Measurements from ENCODE around the gene ZNF714.

DNA sequence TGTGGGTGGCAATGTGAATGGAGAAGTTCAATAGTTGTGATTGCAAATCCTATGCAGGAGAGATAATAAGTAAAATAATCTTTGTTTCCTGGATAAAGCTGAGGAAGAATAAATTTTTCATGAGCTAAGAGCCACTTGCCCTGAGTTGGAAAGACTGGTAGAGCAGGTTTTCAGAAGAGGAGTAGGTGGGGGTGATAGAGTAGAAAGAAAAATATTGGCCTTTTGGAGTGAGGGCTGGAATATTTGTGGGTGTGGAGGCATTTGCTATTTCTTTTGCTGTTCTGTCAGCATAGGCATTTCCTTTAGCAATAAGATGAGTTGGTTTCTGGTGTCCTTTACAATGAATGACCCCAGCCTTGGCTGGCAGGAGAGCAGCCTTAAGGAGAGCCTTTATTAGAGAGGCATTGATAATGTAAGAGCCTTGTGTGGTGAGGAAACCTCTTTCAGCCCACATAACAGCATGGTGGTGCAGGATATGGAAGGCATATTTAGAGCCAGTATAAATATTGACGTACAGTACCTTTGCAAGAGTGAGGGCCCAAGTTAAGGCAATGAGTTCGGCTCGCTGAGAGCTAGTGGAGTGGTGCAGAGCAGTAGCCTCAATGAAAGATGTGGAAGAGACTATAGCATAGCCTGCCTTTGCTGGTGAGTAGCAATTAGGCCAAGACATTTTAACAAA, 48.2 kb downstream of the ZNF714 start:
- no peak for TF ChIP-seq EZH2 (IDR thresholded peaks at IDR 0.05; ENCODE audit: insufficient read depth, poor library complexity, severe bottlenecking)
- TF ChIP-seq EZH2phosphoT487 (IDR thresholded peaks at IDR 0.05; ENCODE audit: insufficient read depth, low read depth): no peak

Measured in GM23248 (cell line).